Stimulated activated naive CD8-positive, alpha-beta T cell treated with anti-CD3 and anti-CD28 coated beads, Interleukin-15, Interleukin-2, amounts not matched to agents 100 U/mL and 50 U/mL, for 24 hours (primary cell): Measurements from ENCODE around the gene POLD3.
"Not testable (repeated sequence)": the region's sequence is repeated elsewhere in the genome, so short reads cannot be mapped to it uniquely, and the experiment has no call there.

Source experiments
- ATAC-seq: fragments of 150-1000 bp; cut with Tn5 transposase; one replicate; pipeline ENCODE4 v1.10.0; 2021
- DNase-seq: peaks from one replicate; pipeline ENCODE4 v3.0.0; 2021

Gene POLD3

DNA sequence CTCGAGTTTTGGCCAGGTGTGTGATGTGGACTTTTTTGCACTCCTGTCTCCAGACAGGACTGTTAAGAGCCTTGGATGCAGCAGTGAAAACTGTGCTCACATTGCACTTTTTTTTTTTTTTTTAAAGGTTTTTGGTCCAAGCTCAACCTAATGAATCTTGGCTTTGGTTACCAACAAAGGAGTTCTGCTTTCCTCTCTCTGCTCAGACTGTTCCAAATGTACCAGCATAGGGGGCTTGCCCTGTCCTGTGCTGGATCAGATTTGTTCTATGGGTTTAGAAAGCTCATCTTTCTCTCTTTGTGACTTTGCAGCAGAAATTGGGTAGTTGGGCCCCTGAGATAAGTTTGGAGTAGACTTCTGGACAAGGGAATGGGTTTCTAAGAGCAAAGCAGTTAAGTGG is 45.3 kb downstream of the POLD3 start:
- no peak for ATAC-seq

DNA sequence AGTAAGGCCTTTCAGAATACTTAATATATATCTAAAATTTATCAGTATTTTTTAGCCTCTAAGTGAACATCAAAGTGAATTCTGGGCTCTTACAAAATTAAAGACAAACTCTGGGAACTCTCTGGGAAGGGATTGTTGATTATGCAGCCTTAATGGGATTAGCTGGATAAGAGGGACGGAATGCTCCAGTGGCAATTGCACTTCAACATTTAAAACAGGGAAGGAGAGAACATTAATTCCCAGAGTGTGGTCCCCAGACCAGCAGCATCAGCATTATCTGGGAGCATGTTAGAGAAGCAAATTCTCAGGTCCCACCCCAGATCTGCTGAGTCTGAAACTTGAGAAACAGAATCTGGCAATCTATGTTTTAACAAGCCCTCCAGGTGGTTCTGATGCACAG is 46.5 kb downstream of the POLD3 start:
- no peak for DNase-seq
- no peak for ATAC-seq

More for the DNA sequence above, 45.3 kb downstream of the POLD3 start:
- DNase-seq: no peak

DNA sequence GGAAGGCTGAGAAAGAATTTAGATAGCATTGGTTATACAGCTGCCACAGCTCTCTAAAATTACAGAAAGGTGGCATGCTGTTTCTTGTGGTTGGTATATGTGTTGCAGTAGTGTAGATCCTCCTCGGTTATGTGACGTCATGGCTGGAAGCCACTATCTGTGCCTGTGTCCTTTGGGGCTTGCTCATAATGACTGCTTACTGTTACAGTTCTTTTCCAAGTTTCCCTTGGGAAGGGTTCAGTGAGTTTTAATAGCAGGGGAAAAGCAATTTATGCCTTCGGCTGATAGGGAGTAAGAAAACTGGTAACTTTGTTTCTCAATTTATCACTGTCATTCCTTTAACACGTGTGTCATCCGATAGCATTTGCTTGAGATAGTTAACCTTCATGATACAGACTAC is 47.2 kb downstream of the POLD3 start:
- ATAC-seq (no peak), DNase-seq (no peak)

DNA sequence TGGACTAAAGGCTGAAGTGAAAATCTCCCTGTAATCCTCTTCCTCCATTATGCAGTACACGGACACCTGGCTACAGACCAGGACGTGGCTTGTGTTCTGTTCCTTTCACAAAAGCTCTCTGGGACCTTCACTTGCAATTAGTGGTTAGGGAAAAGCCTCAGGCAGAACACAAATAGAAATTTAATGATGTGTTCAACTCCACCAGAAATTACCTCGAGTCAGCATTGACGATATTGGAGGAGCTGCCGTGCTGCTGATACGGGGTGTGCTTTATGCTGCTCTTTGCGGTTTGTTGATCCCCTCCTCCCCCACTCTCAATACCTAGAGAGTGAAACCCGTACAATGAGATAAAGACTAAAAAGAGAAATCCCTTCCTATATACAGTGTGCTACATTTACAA is 48.9 kb downstream of the POLD3 start:
- ATAC-seq (no peak), DNase-seq (no peak)

DNA sequence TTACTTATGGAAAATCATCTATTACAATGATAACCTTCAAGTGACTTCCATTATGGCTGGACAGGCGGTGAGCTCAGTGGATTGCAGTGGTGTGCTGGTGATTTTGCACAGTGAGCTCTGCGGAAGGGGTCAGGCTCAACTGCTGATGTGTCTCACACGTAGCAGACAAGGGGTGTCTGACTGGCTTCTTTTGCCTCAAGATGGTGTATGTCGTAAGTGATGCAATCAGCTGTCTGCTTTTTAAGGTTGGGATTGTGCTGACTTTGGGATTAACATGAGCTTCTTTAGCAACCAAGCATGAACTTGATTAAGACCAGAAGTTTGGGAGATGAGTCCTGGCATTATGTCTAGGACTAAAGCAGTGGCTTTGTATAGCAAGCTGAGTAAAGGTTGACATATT is 49.5 kb downstream of the POLD3 start:
- ATAC-seq (no peak), DNase-seq (no peak)

DNA sequence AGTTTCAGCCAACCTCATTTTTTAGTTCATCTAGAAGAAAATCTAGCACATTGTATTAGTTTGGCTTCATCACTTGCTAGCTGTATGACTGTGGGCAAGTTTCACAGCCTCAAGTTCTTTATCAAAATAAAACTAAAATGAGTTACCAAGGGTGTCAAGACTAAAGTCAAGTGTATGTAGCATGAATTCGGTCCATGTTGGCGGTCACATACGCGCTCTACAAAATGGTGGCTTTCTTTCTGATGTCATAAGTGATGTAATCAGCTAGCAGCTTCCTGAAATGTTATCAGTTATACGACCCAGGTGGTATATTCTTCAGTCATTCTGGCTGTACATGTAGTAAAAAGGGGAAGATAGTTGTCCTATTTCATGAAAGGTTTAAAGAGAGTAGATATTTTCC is 50.5 kb downstream of the POLD3 start:
- no peak for ATAC-seq

DNA sequence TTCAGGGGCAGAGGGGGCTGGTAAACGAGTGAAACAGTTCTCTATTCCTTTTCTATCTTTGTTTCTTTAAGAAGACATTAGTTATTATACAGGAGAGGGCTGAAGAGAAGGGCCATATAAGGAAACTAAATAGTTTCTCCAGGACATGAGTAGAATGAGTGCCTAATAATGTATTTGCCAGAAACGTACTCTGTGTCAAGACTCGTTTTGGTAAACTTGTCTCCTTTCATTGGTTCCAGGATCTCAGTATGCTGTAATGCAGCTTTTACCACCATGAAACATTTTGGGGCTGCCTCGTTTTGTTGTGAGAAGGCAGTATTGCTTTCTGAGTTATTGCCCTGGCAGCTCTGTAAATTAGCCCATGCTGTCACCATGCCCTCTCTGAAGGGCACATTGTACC is 51.7 kb downstream of the POLD3 start:
- ATAC-seq: no peak
- no peak for DNase-seq

More for the DNA sequence above, 50.5 kb downstream of the POLD3 start:
- DNase-seq: no peak

DNA sequence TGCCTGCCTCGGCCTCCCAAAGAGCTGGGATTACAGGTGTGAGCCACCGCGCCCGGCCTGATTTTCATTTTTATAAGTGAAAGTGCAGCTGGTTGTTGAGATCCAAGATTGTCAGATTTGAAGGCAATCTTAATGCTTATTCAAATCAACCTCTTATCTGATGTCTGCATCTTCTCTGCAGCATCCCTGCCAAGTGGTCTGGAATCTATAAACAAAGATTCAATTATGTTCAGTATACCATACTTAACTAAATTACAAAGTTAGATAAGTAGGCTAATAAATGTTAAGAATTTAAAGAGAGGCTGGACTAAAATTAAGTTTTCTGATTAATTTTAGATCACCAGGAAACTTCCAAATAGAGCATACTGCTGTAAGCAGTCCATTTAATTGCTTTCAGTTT is 53.8 kb downstream of the POLD3 start:
- DNase-seq (no peak), ATAC-seq (no peak)

DNA sequence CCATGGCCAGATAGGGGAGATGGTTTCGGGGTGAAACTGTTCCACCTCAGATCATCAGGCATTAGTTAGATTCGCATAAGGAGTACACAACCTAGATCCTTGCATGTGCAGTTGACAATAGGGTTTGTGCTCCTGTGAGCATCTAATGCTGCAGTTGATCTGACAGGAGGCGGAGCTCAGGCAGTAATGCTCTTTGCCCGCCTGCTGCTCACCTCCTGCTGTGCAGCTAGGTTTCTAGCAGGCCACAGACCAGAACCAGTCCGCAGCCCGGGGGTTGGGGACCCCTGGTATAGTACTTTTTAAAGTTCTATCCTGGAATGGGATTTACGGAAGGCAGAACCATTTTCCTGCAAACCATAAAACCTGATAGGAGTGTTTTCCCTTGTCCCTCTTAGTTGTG is 54.6 kb downstream of the POLD3 start:
- ATAC-seq: no peak
- no peak for DNase-seq

DNA sequence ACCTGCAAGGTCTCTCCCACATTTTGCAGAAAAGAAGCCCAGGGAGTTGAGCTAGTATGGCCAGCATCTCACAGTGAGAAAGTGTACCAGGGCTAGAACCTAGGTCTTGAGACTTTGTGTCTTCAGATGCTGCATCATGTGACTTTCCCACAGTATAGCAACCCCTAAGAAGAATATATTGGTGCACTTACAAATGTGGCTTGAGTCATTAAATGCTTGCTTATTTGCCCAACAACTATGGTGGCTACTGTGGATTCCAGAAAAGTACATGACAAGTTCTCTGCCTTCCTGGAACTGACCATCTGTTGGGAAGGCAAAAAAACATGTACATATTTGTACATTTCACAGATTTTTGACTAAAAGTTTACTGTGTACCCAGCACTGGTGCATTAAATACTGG is 55.0 kb downstream of the POLD3 start:
- no peak for DNase-seq
- ATAC-seq: no peak

DNA sequence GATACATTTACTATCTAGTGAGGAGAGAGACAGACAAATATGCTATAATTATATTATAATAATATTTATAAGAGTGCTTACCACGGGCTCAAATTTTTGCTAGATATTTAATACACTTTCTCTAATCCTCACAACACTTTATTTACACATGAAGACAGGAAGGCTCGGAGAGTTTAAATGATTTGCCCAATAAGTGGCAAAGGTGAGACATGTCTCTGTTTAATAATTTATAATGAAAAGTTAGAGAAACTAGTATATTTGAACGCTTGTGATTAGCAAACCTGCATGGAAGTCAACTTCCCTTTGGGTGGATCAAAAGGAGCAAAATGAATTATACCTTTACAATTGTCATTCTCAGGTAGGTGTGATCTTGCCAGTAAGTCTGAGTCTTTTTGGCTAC is 55.4 kb downstream of the POLD3 start:
- DNase-seq (no peak), ATAC-seq (no peak)

DNA sequence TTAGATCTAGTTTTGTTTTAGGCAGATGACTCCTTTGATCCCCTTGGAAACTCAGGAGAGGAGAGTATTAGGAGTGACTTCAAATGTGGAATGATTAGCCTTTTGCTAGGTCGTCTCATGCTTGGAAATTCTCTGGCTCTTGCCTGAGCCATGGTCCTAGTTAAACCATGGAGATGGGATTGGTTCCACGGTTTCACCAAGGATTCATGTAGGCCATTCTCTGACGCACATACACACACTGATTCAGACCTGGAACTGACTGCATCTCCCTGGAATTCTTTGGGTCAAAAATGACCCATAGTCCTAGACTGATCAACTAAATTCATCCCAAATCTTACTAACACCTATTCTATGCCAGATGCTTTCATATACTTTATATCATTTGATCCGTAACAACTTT is 56.5 kb downstream of the POLD3 start:
- ATAC-seq (no peak), DNase-seq (no peak)

DNA sequence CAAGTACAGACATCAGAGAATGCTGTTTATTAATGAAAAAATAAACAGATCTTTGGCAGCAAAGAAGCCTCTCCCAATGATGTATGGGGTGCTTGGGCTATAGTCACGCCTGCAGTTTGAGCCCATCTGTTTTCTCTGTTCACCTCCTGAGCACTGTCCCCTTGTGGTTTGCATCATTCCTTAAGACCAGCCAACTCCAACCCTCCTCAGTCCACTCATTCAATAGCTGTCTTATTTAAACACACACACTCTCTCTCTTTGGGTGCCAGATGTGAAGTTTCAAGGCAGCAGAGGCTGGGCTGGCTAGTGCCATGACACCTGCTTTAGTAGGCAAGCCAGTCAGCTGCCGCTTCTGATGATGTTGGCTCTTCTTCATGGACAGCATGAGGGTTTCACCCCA is 58.1 kb downstream of the POLD3 start:
- DNase-seq (no peak), ATAC-seq (no peak)

DNA sequence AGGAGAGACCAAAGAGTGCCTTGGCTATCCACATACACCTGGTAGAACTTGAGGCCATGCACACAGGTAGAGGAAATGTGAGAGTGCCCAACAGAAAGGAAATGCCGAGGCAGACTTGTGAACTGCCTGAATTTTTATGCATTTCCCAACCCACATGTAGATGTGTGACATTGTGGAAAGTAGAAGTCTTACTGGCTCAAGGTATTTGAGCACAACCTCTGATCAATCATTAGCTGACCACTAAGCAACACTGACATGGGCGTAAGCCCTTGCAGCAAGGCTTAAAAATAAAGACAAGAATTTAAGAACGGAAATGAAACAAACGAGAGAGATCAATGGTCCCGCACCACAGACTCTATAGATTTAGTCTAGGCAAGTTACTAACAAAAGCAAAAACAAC is 62.6 kb downstream of the POLD3 start:
- DNase-seq (no peak), ATAC-seq (no peak)

DNA sequence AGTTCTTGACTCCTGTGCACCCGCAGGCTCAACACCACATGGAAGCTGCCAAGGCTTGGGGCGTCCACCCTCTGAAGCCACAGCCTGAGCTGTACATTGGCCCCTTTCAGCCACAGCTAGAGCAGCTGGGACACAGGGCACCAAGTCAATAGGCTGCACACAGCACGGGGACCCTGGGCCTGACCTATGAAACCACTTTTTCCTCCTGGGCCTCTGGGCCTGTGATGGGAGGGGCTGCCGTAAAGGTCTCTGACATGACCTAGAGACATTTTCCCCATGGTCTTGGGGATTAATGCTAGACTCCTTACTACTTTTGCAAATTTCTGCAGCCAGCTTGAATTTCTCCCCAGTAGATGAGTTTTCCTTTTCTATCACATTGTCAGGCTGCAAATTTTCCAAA is 66.7 kb downstream of the POLD3 start:
- not testable (repeated sequence) for ATAC-seq

DNA sequence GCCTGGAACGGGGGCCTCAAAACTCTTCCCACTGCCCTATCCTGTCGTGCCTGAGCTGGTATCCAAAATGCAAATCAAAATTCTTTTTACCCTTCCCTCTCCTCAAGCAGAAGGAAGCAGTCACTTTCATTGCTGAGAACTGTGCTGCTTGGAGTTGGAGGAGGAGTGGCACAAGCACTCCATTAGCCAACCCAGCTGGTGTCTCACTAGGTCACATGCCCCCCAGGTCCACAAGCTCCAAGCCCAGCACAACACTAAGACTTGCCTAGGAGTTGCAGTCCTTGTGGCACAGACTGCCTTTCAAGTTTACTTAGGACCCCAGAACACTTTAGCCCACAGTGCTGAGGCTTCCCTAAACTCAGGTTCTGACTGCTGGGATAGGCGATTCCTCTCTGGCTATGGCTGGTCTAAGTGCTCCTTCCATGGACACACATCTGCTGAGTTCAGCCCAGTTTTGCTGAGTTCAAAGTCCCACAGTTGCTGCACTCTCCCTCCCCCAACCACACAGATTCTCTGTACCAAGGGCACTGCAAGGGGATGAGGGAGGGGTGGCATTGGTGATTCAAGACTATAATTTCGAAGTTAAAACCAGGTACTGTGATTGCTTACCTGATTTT is 70.2 kb downstream of the POLD3 start:
- DNase-seq (no peak), ATAC-seq (no peak)

More for the DNA sequence above, 66.7 kb downstream of the POLD3 start:
- DNase-seq: not testable (repeated sequence)

DNA sequence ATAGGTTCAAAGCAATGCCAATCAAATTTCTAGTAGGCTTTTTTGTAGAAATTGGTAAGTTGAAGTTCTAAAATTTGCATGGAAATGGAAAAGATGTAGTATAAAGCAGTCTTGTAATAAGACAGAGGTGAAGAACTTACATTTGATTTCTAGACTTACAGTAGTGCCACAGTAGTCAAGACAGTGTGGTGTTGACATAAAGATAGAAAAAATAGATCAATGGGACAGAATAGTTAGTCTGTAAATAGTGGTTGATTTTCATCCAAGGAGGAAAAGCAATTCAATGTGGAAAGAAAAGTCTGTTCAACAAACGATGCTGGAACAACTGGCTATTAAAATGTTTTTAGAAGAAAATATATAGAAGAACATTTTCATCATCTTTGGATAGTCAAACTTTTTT is 70.9 kb downstream of the POLD3 start:
- no peak for ATAC-seq
- no peak for DNase-seq

DNA sequence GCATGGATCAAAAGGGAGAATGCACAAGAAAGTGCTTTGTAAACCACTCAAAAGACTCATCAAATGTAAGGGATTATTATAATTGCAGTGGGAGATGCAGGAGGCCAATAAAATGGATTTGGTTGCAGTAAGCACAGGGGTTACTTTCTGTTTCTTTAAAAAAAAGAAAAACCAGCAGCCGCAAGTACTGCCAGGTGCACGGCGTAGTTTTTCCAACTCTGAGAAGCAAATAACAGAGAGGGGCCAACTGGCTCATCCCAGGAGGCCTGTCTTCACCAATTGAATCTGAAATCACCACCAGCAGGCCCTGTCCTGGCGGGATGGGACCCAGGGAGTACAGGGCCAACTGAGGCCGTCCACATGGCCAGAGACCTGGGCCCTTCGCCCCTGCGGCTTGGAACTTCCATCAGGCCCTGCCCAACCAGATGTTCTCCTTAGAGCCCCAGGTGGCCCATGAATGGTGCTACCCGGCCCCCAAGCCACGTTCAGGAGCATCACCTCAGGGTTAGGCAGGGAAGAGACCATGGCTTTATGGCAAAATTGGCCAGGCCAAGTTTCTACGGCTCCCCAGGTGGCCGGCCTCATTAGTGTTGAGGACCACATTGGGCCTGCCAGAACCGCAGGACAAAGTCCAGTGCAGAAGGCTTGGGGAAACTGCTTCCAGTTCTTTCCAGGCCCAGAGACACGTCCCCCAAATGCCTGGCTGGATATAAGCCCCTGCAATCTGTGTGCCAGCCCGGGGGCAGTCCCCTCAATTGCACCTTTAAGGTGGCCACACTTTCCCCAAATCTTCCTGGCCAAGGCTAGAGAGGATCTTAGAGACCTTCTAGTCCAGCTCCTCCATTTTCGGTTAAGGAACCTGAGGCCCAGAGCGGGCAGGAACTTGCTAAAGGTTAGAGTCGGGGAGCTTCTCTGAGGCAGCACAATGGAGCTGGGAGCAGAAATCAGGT is 77.1 kb downstream of the POLD3 start:
- DNase-seq (no peak), ATAC-seq (no peak)

DNA sequence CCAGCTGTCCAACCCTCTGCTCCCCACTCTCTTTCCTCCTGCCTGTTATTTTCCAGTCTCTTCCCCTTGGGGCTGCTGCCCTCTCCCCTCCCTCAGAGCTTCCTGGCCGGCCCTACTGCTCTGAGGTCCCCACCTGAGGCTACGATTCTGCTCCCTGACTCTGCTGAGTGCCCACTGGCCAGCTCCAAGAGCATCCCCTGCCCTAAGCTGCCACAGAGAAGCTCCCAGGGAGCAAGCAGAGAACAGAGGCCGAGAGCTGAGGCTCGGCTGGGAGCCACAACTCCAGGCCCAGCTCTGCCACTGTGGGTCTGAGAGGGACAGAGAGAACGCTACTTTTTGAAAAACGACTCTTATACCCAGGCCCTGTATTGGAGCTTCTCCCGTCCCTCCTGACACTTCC is 77.8 kb downstream of the POLD3 start:
- DNase-seq (no peak), ATAC-seq (no peak)

DNA sequence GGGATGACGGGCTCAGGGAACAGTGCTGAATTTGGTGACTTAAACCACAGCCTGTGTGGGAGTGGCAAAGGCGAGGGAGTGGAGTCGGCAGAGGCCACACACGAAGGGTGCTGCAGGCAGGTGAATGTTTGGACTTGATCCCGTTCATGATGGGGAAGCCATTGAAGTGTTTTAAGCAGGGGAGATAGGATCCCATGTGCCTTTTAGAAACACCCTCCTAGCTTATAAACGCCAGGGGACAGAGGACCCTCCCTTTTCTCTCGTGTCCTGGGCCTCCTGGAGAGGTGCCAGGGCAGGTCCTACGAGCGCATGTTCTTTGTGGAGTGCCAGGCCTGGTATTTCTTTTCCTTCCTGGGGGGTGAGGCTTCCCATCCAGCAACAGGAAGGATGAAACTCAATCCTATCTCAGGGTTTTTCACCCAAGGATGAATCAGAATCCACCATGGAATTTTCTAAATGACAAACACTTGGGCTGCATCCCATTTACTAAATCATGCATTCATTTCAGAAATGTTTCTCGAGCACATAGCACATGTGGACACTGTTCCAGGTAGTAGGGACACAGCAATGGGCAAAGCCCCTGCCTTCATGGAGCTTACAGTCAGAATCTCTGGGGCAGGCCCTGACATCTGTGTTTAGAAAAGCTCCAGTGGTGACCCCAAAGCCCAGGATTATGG is 79.3 kb downstream of the POLD3 start:
- ATAC-seq (no peak), DNase-seq (no peak)

DNA sequence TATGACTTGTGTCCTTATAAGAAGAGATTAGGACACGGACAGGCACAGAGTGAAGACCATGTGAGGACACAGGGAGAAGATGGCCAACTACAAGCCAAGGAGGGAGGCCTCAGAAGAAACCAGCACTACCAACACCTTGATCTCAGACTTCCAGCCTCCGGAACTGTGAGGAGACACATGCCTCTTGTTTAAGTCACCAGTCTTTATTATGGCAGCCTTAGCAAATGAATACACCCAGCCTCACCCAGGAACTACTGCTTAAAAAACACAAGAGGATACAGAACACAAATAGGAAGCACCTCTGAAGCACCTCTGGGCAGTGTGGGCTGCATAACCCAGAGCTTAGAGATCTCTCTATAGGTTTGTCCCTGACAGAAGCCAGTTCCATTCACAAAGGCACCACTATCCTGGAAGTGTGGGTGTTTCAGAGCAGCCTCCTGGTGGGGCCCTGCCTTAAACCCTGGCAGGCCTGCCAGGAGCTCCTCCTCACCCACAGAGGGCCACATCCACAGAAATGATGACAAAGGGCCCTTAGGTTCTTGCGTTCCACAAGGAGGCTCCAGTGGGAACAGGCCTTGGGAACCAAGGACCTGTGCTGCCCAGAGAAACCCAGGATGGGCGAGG is 80.1 kb downstream of the POLD3 start:
- ATAC-seq (no peak), DNase-seq (no peak)

DNA sequence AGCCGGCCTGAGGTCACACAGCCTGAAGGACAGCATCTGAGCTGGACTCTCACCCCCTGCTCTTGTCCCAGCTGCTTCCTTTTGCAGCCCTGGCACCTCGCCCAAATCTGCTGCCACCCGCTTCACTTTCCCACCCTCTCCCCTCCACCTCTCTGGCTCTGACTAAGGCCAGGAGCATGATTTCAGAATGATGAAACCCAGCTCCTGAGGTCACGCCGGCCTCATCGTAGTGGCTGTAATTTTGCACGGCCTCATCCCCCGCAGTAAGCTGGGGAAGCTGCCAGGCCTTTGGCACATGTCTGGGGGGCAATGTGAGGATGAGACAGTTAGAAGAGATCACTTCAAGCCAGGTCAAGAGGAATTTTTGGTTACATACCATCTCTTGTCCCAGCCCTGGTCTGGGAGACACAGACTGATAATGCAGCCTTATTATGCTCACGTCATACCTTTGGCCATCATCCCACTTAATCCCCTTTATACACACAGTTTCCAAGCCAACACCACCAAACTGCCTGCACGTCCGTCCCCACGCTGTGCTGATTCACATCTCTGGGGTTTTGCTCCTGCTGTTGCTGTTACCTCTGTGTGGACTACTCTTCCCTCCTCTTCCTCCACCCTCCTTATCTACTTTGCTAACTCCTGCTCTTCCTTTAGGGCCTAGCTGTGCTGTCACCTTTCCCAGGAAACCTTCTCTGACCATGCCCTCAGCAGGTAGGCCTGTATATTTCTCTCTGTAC is 80.7 kb downstream of the POLD3 start:
- DNase-seq: no peak
- no peak for ATAC-seq
